ENCODE data around the gene SETX.
"Not testable (repeated sequence)": the region's sequence is repeated elsewhere in the genome, so short reads cannot be mapped to it uniquely, and the experiment has no call there.

Gene SETX, protein sequence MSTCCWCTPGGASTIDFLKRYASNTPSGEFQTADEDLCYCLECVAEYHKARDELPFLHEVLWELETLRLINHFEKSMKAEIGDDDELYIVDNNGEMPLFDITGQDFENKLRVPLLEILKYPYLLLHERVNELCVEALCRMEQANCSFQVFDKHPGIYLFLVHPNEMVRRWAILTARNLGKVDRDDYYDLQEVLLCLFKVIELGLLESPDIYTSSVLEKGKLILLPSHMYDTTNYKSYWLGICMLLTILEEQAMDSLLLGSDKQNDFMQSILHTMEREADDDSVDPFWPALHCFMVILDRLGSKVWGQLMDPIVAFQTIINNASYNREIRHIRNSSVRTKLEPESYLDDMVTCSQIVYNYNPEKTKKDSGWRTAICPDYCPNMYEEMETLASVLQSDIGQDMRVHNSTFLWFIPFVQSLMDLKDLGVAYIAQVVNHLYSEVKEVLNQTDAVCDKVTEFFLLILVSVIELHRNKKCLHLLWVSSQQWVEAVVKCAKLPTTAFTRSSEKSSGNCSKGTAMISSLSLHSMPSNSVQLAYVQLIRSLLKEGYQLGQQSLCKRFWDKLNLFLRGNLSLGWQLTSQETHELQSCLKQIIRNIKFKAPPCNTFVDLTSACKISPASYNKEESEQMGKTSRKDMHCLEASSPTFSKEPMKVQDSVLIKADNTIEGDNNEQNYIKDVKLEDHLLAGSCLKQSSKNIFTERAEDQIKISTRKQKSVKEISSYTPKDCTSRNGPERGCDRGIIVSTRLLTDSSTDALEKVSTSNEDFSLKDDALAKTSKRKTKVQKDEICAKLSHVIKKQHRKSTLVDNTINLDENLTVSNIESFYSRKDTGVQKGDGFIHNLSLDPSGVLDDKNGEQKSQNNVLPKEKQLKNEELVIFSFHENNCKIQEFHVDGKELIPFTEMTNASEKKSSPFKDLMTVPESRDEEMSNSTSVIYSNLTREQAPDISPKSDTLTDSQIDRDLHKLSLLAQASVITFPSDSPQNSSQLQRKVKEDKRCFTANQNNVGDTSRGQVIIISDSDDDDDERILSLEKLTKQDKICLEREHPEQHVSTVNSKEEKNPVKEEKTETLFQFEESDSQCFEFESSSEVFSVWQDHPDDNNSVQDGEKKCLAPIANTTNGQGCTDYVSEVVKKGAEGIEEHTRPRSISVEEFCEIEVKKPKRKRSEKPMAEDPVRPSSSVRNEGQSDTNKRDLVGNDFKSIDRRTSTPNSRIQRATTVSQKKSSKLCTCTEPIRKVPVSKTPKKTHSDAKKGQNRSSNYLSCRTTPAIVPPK (N-terminal part only)

DNA sequence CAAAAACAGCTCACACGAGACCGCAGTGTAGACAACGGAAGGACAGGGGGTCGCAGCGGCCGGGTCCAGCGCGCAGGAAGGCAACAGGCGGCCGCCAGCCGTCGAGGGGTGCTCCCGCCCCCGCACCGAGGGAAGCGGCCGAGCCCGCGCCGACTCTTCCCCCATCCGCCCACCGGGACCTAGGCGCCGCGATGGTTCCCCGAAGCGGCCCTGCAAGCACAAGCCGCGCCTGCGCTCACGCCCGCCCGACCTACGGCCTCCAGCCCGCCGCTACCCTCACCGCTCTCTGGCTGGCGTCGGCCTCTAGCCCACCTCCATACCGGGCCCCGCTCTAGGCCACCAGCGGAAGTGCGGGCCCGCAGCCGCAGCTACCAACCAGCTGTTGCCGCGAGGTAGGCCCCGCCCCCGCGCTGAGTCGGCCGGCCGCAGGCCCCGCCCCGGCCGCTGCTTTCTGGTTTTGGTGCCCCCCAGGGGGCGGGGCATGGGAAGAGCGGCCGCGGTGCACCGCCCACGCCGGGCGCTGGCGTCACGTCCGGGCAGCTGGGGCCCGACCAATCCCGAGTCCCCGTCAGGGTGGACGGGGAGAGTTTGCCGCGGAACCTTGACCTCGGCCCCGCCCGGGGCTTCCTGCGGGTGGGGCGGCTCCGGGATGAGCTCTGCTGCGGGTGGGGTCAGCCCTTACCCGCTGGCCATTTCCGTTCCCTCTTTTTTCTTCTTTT, at the start of gene SETX:
Gene SETX, minus strand, starts transcription at position 350 of the 719 bp plus-strand sequence. CDS start 5,558 bp downstream, outside the sequence.
- peak; percentile 97 for DNase-seq

DNA sequence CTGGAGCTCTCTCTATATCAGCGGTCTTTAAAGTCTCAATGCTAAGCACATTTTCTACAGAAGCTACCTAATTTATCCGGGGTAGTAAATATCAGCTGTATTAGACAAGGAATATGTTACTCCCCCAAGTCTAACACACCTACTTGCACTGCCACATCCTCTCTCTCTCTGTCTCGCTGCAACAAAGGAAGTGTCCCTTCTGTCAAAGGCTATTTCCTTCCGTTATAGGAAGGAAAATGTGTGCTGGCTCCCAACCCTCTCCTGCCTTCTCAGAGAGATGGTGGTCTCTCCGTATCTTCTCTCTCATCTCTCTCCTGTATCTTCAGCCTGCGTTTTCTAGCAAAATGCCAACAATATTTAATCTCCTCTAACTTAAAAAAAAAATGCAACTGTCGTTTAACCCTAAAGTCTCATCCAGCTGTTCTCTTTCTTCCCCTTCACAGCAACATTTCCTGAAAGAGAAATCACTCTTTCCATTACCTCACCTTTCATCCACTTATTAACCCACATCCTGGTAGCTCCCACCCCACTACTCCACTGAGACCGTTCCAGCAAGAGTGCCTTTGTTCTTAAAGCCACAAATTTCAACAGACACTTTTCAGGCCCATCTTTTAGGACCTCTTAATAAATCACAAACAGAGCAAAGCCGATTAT, 49.6 kb upstream of the SETX start:
- peak; percentile 33 for DNase-seq

DNA sequence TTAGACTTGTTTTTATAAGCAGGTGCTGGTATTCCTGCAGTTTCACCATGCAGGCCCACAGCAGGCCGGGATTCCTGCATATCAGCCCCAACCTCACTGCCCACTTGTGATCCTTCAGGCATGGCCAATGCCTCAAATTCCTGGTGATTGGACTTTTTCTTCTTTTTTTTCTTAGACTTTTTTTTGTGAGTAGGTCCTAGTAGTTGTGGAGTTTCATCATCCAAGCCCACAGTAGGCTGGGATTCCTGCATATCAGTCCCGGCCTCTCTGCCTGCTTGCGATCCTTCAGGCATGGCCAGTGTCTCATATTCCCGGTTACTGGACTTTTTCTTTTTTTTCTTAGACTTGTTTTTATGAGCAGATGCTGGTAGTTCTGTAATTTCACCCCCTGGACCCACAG, 47.0 kb upstream of the SETX start:
- no peak for DNase-seq

DNA sequence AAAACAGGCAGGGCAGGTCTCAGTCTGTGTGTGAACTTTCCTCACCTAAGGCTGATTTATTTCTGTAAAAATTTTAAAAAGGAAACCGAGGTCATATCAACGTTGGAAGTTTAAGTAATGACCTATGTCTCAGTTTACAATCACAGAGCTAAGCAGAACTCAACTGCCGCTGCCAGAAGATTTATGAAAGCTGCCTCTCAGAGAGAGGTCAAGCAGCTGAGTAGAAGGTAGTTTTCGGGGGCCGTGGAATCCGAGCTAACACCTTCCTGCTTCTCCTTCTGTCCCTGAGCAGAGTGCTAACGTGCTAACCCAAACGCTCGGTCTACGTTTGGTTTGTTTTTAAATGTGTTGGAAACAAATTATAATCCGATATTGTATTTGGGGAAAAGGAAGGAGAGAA, 40.8 kb upstream of the SETX start:
- DNase-seq: no peak

DNA sequence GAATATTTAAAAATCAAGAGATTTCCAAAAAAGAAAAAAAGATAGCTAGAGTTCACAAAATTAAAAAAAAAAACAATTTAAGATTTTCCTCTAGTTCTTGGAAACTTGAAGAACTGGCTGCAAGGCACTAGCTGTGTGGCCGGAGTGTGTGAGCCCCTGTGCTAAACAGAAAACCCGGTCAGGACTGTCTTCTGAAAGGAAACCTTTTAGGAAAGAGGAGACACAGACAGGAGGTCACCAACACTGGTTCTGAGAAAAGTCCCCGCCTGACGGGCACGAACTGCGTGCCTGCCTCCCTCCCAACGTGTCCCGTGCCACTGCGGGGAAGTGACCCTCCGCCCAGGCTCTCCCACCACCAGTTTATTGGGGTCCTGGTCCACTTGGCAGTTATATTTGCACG, 36.7 kb upstream of the SETX start:
- DNase-seq: no peak

DNA sequence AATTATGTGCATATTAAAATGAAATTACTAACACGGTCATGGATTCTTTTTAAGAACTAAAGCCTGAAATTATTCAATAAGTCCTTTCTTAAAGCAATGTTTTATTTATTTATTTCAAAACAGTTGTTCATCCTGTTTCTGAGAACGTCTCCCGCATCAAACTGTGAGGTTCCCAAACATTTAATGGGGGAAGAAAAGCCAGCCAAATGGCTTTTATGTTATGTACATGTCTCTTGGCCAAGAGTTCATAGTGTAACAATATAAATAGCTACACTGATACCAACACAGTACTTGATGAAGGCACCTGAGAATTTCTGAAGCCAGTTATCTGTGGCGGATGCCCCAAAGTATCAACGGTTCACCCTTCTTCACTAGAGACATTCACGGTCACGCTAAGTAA, 36.2 kb upstream of the SETX start:
- DNase-seq: no peak

DNA sequence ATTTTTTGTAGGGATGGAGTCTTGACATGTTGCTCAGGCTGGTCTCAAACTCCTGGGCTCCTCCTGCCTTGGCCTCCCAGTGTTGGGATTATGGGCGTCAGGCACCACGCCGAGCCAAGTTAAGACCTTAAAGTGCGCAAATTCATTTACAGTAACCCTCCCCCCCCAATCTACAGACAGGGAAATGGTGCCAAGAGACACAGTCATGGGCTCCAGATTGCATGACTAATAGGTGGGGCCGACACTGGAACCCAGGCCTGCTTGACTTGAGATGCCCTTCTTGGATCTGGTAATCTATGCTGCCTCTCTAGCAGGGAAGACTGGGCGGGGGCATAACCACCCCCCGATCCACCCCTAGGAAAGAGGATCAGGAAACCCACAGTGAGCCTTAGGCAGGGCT, 32.3 kb upstream of the SETX start:
- no peak for DNase-seq

DNA sequence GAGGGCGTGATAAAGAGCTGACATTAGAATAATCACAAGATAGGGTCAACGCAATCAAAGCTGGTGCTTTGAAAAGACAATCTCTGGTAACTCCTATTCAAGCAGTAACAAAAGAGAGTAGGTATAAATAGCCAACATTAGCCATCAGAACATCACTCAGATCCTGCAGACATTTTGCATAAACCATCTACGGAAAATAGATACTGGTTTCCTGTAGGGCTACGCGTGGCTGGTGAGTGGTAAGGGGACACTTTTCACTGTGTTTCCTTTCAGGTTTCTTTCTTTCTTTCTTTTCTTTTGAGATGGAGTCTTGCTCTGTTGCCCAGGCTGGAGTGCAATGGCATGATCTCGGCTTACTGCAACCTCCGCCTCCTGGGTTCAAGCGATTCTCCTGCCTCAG, 29.6 kb upstream of the SETX start:
- DNase-seq: no peak

DNA sequence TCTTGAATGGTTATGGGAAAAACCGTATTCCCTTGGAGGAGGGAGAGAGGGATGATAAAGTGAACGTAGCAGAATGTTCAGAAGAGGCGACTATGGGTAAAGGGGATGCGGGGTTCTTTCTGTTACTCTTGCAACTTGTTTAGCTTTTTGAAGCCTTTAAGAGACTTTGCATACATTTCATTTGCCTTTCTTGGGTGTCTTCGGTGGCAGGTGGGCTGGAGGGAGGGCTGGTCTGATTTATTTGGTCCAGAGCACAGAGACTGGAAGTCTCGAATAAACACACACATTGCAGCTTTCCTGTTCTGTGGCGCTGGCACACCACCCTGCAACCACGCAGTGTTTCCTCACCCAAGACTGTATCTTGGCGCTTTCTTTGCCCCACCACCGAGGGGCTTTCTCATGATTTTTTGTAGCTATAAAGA, 28.7 kb upstream of the SETX start:
- no peak for DNase-seq

DNA sequence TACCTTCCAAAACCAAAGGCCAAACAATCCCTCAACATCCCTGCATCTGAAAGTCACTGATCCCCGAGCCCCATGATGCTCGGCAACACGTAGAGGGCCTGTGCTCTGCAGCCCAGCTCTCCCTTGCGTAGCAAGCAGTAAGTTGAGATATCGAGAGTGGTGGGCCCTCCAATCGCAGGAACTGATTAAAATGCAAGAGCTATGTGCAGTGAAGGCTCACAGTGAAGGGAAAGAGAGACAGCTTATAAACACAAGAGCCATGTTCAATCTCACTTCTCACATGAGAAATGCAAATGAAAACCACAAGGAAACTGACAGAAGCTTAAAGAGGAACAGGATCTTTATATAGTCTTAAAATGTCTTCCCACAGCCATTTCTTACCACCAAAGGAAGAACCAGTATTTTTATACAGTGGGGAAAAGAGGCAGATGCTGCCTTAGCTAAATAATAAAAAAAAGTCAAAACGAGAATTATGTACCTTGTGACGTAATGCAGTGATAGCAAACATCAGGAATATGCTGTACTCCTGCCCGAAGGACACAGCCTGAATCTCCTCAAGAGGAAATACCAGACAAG, 27.3 kb upstream of the SETX start:
- no peak for DNase-seq

DNA sequence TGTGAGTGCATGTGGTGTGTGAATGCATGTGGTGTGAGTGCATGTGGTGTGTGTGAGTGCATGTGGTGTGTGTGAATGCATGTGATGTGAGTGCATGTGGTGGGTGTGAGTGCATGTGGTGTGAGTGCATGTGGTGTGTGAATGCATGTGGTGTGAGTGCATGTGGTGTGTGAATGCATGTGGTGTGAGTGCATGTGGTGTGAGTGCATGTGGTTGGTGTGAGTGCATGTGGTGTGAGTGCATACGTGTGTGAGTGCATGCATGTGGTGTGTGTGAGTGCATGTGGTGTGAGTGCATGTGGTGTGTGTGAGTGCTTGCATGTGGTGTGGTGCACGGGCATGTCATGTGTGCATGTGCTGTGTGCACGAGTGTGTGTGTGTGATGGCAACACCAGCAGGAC, 23.6 kb upstream of the SETX start:
- DNase-seq: not testable (repeated sequence)

DNA sequence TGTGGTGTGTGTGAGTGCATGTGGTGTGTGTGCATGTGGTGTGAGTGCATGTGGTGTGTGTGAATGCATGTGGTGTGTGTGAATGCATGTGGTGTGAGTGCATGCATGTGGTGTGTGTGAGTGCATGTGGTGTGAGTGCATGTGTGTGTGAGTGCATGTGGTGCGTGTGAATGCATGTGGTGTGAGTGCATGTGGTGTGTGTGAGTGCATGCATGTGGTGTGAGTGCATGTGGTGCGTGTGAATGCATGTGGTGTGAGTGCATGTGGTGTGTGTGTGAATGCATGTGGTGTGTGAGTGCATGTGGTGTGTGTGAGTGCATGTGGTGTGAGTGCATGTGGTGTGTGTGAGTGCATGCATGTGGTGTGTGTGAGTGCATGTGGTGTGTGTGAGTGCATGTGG, 23.0 kb upstream of the SETX start:
- not testable (repeated sequence) for DNase-seq

DNA sequence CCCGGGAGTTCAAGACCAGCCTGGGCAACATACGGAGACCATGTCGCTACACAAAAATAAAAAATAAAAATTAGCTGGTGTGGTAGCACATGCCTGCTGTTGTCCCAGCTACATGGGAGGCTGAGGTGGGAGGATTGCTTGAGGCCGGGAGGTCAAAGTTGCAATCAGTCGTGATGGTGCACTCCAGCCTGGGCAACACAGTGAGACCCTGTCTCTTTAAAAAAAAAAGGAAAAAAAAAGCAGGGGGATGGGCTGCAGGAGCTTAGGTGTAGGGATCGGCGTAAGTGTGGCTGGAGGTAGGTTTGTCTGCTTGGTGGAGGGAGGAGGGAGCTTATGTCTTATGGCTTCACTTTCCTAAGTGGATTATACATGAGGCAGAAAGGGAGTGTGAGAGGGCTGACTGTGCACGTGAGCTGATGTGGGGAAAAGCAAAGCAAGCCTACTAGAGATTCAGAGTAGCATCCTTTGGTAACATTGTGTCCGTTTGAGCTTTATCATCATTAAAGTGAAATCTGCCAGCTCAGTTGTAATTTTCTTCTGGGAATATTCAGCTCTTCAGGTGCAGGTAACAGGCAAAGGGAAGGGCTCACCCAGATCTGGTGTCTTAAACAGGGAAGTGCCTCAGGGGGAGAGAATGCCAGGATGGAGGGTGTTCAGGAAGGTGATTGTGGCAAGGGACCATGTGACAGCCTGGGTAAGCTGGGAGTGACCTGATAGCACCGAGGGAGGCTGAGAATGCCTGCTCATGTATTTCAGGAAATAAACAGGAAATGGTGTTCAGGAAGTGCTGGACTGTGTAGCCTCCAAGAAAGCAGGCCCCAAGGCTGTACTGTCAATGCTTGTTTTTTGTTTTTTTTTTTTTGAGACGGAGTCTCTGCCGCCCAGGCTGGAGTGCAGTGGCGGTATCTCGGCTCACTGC, 17.6 kb upstream of the SETX start:
- no peak for DNase-seq

DNA sequence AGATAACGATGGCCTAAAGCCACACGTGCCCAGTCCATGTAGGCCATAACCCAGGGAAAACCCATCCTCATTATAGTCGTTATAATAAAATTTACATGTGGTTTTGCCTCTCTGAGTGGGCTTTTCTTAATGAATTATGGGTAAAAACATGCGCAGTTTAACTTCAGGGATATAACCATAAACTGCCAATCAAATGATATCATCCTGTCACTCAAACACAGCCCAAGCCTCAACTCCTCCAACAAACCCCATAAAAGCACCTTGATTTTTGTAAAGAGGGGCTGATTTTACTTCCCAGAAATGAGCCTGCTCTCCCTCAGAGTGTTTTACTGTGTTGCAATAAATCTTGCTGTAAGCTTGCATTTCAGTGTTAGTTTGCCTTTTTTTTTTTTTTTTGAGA, 15.8 kb upstream of the SETX start:
- no peak for DNase-seq

DNA sequence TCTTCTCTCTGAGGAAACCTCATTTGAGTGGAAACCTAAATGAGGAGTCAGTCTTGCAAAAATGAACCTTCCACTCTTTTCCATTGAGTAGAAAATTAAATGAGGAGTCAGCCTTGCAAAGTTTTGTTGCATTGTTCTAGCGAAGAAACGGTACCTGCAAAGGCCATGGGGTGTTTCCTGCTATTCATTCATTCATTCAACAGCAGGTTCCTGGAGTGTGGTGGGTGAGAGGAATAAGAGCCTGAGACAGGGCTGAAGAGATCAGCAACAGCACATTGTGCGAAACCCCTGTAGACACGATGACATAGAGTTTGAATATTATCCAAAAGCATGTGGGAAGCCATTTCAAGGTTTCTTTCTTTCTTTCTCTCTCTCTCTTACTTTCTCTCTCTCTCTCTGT, 14.6 kb upstream of the SETX start:
- no peak for DNase-seq

DNA sequence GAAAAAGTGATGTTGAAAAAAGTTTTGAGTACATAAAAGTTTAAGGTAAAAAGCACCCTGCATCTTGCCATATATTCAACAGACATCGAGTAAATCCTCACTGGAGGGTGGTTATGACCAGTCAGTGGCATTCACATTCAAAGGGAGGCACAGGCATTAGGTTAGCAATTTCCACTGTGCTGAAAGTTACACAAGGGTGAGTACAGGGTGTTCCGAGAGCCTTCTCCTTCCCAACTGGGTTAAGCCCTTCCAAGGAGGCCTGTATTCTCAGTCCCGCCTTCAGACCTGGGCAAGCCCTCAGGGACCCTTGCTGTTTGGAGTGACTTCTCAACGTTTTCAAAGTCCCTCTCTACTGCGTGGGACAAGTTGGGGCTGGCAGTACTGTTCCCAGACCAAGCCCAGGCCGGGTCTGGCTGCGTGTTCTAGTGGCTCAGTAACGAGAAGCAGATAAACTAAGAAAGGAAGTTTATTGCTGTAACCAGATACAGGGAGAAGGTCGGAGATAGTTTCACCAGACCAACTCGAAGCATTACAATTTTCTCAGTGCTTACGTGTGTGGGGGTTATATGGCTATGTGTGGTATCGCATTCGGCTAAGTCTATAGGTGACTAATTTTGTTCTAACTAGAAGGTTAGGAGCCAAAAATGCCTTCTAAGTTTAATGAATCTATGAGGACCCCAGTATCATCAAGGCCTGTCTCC, 13.0 kb upstream of the SETX start:
- DNase-seq: no peak

DNA sequence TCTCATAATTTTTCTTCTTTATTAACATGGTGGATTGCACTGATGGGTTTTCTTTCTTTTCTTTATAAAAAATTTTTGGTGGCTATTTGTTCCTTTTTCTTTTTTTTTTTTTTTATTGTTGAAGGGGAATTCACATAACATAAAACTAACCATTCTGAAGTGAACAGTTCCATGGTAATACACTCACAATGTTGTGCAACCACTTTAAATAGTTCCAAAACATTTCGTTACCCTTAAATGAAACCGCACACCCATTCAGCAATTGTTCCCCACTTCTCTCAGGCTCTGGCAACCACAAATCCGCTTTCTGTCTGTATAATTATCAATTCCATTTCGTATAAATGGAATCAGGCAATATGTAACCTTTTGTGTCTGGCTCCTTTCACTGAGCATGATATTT, 11.7 kb upstream of the SETX start:
- no peak for DNase-seq

DNA sequence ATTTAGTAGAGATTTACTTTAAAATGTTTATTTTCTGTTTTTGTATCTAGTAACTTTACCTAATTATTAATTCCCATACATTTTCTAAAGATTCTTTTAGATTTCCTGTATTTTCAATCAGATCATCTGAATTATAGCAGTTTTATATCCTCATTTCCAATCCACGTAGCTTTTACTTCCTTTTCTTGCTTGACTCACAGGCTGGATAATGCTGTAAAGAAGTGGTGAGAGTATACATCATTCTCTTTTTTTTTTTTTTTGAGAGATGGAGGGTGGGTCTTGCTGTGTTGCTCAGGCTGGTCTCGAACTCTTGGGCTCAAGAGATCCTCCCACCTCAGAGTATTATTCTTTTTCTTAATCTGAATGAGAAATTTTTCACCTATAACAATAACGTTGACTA, 11.2 kb upstream of the SETX start:
- no peak for DNase-seq

DNA sequence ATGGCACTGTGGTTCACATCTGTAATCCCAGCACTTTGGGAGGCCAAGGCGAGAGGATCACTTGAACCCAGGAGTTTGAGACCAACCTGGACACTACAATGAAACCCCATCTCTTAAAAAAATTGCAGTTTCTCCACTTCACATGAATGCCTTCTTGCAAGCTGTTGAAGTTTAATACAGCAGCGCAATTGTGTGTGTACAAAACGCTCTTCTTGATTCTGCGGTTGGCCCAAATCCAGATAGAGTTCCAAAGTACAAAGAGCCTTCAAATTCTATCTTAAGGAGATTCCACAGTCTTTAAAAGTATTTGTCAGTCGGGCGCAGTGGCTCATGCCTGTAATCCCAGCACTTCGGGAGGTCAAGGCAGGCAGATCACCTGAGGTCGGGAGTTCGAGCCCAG, 9.3 kb upstream of the SETX start:
- no peak for DNase-seq

DNA sequence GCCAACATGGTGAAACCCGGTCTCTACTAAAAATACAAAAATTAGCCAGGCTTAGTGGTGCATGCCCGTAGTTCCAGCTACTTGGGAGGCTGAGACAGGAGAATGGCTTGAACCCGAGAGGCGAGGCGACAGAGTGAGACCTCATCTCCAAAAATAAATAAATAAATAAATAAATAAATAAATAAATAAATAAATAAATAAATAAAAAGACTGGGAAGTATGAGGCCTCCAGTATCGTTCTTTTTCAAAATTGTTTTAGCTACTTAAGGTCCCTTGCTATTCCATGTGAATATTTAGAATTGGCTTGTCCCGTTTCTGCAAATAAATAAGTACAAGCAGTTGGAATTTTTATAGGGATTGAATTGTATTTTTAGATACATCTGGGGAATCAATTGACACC, 3.0 kb upstream of the SETX start:
- DNase-seq: no peak

Measured in CD4-positive, alpha-beta T cell treated with Interleukin-21 for 1 hour (primary cell).